22Rv1 (cell line): ENCODE measurements around the gene XRCC2.

ENCODE experiments used
- H3K27ac ChIP-seq: fragments of 450-650 bp; 2 replicates; pipeline ENCODE4 v1.5.1; 2017
- ZFX ChIP-seq: fragments of 450-650 bp; IDR thresholded peaks from 2 replicates; pipeline ENCODE4 v1.6.1; 2017; ENCODE audit warnings: antibody characterized with exemption, borderline replicate concordance
- TF ChIP-seq, protein P1 (sequence below): fragments of 450-650 bp; IDR thresholded peaks from 2 replicates; pipeline ENCODE4 v1.5.1; 2017; ENCODE audit warnings: mild to moderate bottlenecking

XRCC2 gene

DNA sequence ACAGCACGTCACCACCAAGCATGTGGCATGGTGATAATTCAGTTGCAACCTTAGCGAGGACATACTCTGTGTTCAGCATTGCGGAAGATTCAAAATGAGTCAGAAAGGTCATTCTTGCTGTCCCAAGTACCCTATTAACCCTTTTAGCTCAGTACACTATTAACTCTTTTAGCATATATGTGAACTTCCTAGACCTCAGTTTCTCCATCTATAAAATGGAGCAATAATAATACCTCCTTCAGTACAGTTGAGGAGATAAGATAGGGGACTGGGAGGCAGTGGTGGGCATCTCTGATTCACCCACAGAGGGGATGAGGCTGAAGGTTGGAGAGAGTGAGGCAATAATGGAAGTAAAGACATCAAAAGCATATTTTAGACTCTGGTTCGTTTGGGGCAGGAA lies 67.3 kb downstream of the XRCC2 start:
- H3K27ac ChIP-seq, result no peak overlapping the region
- TF ChIP-seq, protein P1, sequence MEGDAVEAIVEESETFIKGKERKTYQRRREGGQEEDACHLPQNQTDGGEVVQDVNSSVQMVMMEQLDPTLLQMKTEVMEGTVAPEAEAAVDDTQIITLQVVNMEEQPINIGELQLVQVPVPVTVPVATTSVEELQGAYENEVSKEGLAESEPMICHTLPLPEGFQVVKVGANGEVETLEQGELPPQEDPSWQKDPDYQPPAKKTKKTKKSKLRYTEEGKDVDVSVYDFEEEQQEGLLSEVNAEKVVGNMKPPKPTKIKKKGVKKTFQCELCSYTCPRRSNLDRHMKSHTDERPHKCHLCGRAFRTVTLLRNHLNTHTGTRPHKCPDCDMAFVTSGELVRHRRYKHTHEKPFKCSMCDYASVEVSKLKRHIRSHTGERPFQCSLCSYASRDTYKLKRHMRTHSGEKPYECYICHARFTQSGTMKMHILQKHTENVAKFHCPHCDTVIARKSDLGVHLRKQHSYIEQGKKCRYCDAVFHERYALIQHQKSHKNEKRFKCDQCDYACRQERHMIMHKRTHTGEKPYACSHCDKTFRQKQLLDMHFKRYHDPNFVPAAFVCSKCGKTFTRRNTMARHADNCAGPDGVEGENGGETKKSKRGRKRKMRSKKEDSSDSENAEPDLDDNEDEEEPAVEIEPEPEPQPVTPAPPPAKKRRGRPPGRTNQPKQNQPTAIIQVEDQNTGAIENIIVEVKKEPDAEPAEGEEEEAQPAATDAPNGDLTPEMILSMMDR, result no peak
- TF ChIP-seq ZFX, result no peak

DNA sequence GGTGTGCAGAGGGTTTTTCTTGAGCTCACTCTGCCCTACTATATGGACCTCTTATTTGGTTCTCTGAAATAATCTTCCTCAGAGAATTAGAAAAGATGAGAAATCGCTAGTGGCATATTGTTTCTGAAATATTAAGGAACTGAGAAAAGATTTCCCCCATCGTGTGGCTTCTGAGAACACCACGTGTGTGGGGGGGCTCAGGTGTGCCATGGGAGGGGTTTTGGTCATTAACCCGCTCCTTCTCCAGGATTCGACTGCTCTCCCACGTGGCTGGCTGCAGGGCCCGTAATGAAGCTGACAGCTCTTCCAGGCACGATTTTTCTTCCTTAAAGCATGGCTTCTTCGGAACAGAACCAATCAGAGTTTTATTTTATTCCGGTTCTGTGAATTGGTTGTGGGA lies 67.7 kb downstream of the XRCC2 start:
- TF ChIP-seq ZFX, result no peak
- TF ChIP-seq, protein P1, result no peak
- H3K27ac ChIP-seq, result no peak overlapping the region

DNA sequence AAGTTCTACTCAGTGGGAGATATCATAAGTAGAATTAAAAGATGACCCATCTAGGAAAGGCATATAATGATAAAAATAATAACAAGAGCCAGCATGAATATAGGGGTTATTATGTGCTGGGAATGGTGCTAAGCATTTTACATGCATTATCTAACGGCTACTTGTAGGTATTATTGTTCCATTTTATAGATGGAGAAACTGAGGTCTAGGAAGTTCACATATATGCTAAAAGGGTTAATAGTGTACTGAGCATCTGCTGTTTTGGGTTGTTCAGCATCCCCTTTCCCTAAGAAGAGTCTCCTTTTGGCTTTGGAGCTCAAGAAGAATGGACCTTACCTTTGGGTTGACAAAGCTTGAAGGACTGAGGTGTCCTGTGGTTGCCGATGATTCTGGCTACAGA lies 68.9 kb downstream of the XRCC2 start:
- TF ChIP-seq ZFX, result no peak
- TF ChIP-seq, protein P1, result no peak
- H3K27ac ChIP-seq, result no peak overlapping the region

DNA sequence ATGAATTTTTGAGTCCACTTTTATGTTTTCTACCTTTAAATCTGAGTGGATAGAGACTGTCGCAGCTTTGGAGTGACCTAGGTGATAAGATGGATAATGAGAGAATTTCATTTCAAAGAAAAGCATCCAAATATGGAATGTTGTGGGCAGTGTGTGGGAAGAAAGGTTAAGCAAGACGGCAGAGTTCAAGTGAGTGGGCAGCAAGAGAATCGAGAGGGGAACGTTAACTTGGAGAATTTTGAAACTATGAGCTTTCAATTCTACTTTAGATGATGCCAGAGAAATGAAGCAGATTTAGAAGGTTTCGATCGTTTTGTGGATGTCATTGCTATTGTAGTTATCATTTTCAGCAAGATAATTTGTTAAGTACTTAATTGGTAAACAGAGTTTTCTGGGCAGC lies 73.0 kb downstream of the XRCC2 start:
- TF ChIP-seq ZFX, result no peak
- TF ChIP-seq, protein P1, result no peak
- no peak overlapping the region for H3K27ac ChIP-seq

DNA sequence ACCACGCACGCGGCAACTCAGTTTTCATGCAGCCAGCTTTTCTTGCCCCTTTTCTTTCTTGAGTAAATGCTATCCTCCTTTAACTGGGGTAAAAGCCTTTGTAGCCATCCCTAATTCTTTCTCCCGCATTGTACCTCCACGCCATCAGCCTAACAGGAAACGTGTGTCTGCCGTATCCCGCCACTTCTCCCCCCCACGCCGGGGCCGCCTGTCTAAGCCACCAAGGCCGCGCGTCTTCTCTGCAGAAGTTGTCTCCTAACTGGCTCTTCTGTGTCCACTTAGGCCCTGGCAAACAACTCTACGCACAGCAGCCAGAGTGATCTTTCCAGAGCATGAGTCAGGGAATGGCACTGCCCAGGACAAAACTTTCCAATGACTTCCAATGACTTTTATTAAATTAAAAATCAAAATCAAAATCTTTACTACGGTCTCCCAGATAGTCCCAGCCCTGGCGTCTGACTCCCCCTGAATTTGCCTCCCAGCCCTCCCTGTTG lies 74.6 kb downstream of the XRCC2 start:
- TF ChIP-seq, protein P1, result no peak
- no peak for TF ChIP-seq ZFX
- no peak overlapping the region for H3K27ac ChIP-seq

DNA sequence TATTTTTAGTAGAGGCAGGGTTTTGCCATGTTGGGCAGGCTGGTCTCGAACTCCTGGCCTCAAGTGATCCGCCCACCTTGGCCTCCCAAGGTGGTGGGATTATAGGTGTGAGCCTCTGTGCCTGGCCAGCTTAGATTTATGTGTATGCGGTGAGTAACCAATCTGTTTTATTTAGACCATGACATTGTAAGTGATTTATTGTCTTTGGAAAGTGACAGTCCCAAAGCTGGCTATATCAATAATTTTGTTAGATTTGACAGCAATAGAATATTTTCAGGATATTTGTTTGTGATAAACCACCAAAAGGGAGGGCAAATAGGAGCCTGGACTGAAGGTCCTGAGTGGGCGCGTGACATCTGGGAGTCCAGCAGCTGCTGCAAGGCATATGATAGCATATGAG lies 75.7 kb downstream of the XRCC2 start:
- TF ChIP-seq ZFX, result no peak
- TF ChIP-seq, protein P1, result no peak

DNA sequence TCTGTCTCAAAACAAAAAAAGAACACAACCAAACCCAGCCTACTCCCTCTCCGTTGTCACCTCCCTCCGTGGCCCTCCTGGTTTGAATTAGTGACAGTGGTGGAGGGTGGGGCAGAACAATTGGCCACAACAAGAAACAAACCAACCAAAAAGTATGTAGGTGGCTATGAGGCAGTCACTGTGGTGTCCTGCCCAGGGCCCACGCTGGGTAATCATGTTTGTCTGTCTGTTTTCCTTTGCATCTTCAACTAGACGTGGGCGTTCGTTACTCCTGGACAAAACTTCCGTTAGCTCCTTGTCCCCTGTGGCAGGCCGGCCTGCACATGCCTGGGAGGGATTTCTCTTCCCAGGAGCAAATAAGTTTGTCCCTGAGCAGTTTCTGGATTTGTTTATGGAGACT lies 78.4 kb downstream of the XRCC2 start:
- TF ChIP-seq ZFX, result no peak
- TF ChIP-seq, protein P1, result no peak
- no peak overlapping the region for H3K27ac ChIP-seq

More for the DNA sequence above, 75.7 kb downstream of the XRCC2 start:
- H3K27ac ChIP-seq, result no peak overlapping the region
